ENCODE data around the gene TM4SF4. TPM values are rescaled to one million over a fixed set of nuclear protein-coding genes. Genes with fewer than 3 reads are reported as not detected.

TM4SF4 gene
- total and polyA plus RNA-seq, 2 of the 8 experiments (the other 6 are each of a cell fraction or from before 2014, with no cell fraction given): not detected

DNA sequence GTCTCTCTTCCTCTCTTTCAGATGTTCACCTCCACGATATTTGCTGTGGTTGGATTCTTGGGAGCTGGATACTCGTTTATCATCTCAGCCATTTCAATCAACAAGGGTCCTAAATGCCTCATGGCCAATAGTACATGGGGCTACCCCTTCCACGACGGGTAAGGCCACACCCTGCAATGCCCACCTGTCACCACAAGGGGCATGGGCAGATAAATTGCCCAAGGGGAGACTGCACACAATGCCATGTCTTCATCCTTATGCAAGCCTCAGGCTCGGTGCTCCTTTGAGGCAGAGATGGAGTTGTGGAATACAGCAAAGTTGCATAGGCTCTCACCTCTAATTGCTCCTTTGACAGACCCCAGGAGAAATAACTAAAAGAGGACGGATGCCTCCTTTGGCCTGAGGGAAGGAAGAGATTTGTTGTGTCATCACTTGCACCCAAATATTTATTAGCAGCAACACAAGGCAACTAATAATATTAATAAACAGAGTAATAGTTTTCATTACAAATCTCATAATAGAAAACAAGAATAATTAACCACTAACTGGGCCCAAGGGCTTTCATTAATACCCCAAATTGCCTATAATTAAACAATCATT lies 13.2 kb downstream of the TM4SF4 start:
- Histone ChIP-seq H4K5ac (ENCODE audit: insufficient read length, low read depth, low read length) (no peak overlapping the region), H3K36me3 (ENCODE audit: control insufficient read depth in 2 of 4, insufficient read depth in 4 of 4, low read length in 3 of 4) (no peaks in the 10 kb centered on the region), H3K23me2 (ENCODE audit: low read depth, low read length) (no peaks in the 10 kb centered on the region), H3K18ac (ENCODE audit: extremely low read depth, low read length) (no peak overlapping the region), H2BK120ac (replicated peaks; ENCODE audit: low read depth, low read length) (no peak overlapping the region), H3K23ac (ENCODE audit: insufficient read length) (no peak overlapping the region), H3K79me1 (ENCODE audit: low read depth, low read length) (no peaks in the 10 kb centered on the region), H2BK15ac (ENCODE audit: low read length) (no peak overlapping the region), H2AK5ac (ENCODE audit: low read depth, low read length) (no peak overlapping the region), H2BK20ac (ENCODE audit: low read length) (no peak overlapping the region), H4K91ac (replicated peaks; ENCODE audit: insufficient read length, low read length) (no peak overlapping the region), H3K4me2 (ENCODE audit: insufficient read depth in 1 of 2, low read depth in 2 of 2, low read length in 2 of 2) (no peak overlapping the region), H3K56ac (replicated peaks; ENCODE audit: insufficient read length, low read depth, low read length) (no peak overlapping the region), H2BK12ac (ENCODE audit: low read depth, low read length) (no peak overlapping the region), H3K27me3 (replicated peaks in 1 of 4; ENCODE audit: control insufficient read depth in 3 of 4, extremely low read depth in 1 of 4, insufficient read depth in 3 of 4, low read length in 3 of 4) (no peaks in the 10 kb centered on the region), H3K4me3 (ENCODE audit: extremely low read depth in 1 of 4, insufficient read depth in 2 of 4, low read depth in 3 of 4, low read length in 4 of 4) (no peak overlapping the region), H3K4me1 (replicated peaks in 1 of 4; ENCODE audit: control insufficient read depth in 3 of 4, insufficient read depth in 4 of 4, low read length in 3 of 4) (no peaks in the 10 kb centered on the region), H3K27ac (ENCODE audit: low read depth, low read length) (no peak overlapping the region), H2BK5ac (ENCODE audit: low read depth, low read length) (no peak overlapping the region), H2AFZ (ENCODE audit: low read length) (no peak overlapping the region), H3K4ac (replicated peaks; ENCODE audit: insufficient read length, low read depth, low read length) (no peak overlapping the region), H3K9ac (replicated peaks in 1 of 4; ENCODE audit: extremely low read depth in 1 of 4, low read depth in 3 of 4, low read length in 3 of 4) (no peak overlapping the region), H3K79me2 (ENCODE audit: control insufficient read depth in 1 of 2, insufficient read depth in 2 of 2, low read length in 2 of 2) (no peaks in the 10 kb centered on the region), H4K20me1 (replicated peaks in 1 of 2; ENCODE audit: control insufficient read depth in 1 of 2, insufficient read depth in 2 of 2, low read length in 2 of 2) (no peaks in the 10 kb centered on the region), H3K14ac (ENCODE audit: insufficient read length) (no peak overlapping the region), H3K9me3 (ENCODE audit: insufficient read depth in 2 of 2, low read depth in 1 of 2, low read length in 1 of 2) (no peaks in the 10 kb centered on the region), H4K8ac (ENCODE audit: extremely low read depth, insufficient read depth, low read length) (no peak overlapping the region)
- ChIA-PET CTCF (ENCODE audit: partially characterized antibody) (interaction anchor here (0.7 to 11.3 kb wide), 44 partner anchors 9 to 591 kb away, joined by 3 to 107 read pairs (median 4); partner anchors contain the start of gene TM4SF4), POLR2A (ENCODE audit: partially characterized antibody) (no interaction called here)
- FAIRE-seq (no peak), DNase-seq (ENCODE audit: low read depth in 1 of 2, low spot score in 2 of 2) (peak in 1 of 2 experiments; percentile 85)
- 69% methylated on average over 6 of the region's 6 CpGs; no CpG with 5 or more reads in 1 of the 2 experiments for WGBS, 2 experiments (ENCODE audit: extremely low coverage in 1 of 2, insufficient coverage in 1 of 2, insufficient read length in 1 of 2, insufficient replicate concordance in 2 of 2, low coverage in 1 of 2, low lambda C conversion rate in 2 of 2, missing lambda C conversion rate in 1 of 2)
- TF ChIP-seq RNF2 (IDR thresholded peaks at IDR 0.05; ENCODE audit: borderline replicate concordance, low read depth, low read length, missing control alignments, poor library complexity, severe bottlenecking) (no peak), CBX8 (IDR thresholded peaks at IDR 0.05; ENCODE audit: borderline replicate concordance, low read depth, low read length) (no peak), CEBPB (IDR thresholded peaks at IDR 0.05; ENCODE audit: low read depth, low read length) (0 out of 2 replicates have a peak, but pooled peaks have one; percentile 24), BRCA1 (IDR thresholded peaks at IDR 0.05; ENCODE audit: low read depth, low read length) (no peak), JUN (IDR thresholded peaks at IDR 0.05; ENCODE audit: low read depth, low read length) (no peak), SP4 (IDR thresholded peaks at IDR 0.05; ENCODE audit: low read length) (no peak), SP1 (IDR thresholded peaks at IDR 0.05; ENCODE audit: low read depth, low read length) (no peak), TAF1 (IDR thresholded peaks at IDR 0.05; ENCODE audit: low read depth, low read length) (no peak), NRF1 (IDR thresholded peaks at IDR 0.05; ENCODE audit: low read depth, low read length) (no peak)
- TF ChIP-seq, protein P1, sequence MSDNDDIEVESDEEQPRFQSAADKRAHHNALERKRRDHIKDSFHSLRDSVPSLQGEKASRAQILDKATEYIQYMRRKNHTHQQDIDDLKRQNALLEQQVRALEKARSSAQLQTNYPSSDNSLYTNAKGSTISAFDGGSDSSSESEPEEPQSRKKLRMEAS (IDR thresholded peaks at IDR 0.05): peak; percentile 58
- TF ChIP-seq, protein P2, sequence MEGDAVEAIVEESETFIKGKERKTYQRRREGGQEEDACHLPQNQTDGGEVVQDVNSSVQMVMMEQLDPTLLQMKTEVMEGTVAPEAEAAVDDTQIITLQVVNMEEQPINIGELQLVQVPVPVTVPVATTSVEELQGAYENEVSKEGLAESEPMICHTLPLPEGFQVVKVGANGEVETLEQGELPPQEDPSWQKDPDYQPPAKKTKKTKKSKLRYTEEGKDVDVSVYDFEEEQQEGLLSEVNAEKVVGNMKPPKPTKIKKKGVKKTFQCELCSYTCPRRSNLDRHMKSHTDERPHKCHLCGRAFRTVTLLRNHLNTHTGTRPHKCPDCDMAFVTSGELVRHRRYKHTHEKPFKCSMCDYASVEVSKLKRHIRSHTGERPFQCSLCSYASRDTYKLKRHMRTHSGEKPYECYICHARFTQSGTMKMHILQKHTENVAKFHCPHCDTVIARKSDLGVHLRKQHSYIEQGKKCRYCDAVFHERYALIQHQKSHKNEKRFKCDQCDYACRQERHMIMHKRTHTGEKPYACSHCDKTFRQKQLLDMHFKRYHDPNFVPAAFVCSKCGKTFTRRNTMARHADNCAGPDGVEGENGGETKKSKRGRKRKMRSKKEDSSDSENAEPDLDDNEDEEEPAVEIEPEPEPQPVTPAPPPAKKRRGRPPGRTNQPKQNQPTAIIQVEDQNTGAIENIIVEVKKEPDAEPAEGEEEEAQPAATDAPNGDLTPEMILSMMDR (IDR thresholded peaks at IDR 0.05; ENCODE audit: control extremely low read depth in 1 of 3, insufficient read depth in 1 of 3, low read depth in 1 of 3, low read length in 3 of 3): peak; percentile 71 to 95 (median 92)

All from H1 (cell line).